HepG2 (cell line): ENCODE data around the gene GPN2.

Source experiments
- RELA ChIP-seq: sonication (generic); formaldehyde crosslinking; IDR thresholded peaks from 2 replicates; pipeline ENCODE4 v1.4.0; 2020; ENCODE audit warnings: missing genetic modification reagents
- RXRA ChIP-seq: sonication (generic); formaldehyde crosslinking; IDR thresholded peaks from 2 replicates; pipeline ENCODE4 v1.5.1; 2020; ENCODE audit warnings: missing genetic modification reagents
- SOX6 ChIP-seq, 2 experiments: fragments of 450-650 bp in 1 of 2; sonication (generic) in 1 of 2; formaldehyde crosslinking in 1 of 2; IDR thresholded peaks; 2 replicates each; pipeline versions ENCODE4 v1.4.0 to v1.6.1; 2017 to 2020; ENCODE audit warnings: antibody characterized with exemption in 1 of 2, mild to moderate bottlenecking in 1 of 2, missing genetic modification reagents in 1 of 2
- ZNF121 ChIP-seq: sonication (generic); formaldehyde crosslinking; IDR thresholded peaks from 2 replicates; pipeline ENCODE4 v1.5.0; 2020; ENCODE audit warnings: mild to moderate bottlenecking, missing genetic modification reagents
- ZNF629 ChIP-seq: sonication (generic); formaldehyde crosslinking; conservative IDR thresholded peaks from 2 replicates; pipeline ENCODE4 v1.5.0; 2020; ENCODE audit warnings: missing genetic modification reagents

GRCh38 chr1:26853156-26853555, 36.9 kb downstream of the GPN2 start:
- TF ChIP-seq RXRA = no peak
- TF ChIP-seq SOX6 (IDR thresholded peaks at IDR 0.05) = no peak
- TF ChIP-seq SOX6 (CRISPR knock-in tag; IDR thresholded peaks at IDR 0.05) = no peak
- no peak for TF ChIP-seq ZNF121 (CRISPR knock-in tag)
- no peak for TF ChIP-seq ZNF629 (CRISPR knock-in tag)
- TF ChIP-seq RELA (CRISPR knock-in tag) = no peak
